Measurements from ENCODE around the gene DNPH1. TPM values are rescaled to one million over a fixed set of nuclear protein-coding genes. Genes with fewer than 3 reads are reported as not detected.

Gene DNPH1
- total and polyA plus RNA-seq, 9 of the 15 experiments (the other 6 are each of a cell fraction or from before 2014, with no cell fraction given): 7.3 to 300 (median 68.7) TPM

- no peak for TF ChIP-seq E2F1 (CRISPR knock-in tag; IDR thresholded peaks at IDR 0.05)
- TF ChIP-seq SRSF1 (IDR thresholded peaks at IDR 0.05; ENCODE audit: low read depth, low read length): no peak
- TF ChIP-seq BRD9 (IDR thresholded peaks at IDR 0.05; ENCODE audit: low read depth, partially characterized antibody): no peak
- TF ChIP-seq, protein P1, sequence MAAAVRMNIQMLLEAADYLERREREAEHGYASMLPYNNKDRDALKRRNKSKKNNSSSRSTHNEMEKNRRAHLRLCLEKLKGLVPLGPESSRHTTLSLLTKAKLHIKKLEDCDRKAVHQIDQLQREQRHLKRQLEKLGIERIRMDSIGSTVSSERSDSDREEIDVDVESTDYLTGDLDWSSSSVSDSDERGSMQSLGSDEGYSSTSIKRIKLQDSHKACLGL (CRISPR knock-in tag; IDR thresholded peaks at IDR 0.05; ENCODE audit: borderline replicate concordance, poor library complexity, severe bottlenecking): no peak
- no peak for TF ChIP-seq ZFPM2 (CRISPR knock-in tag; IDR thresholded peaks at IDR 0.05)
- TF ChIP-seq HDGF (IDR thresholded peaks at IDR 0.05): no peak
- no peak for TF ChIP-seq CUX1 (CRISPR knock-in tag; IDR thresholded peaks at IDR 0.05)
- no peak for TF ChIP-seq EP300 (IDR thresholded peaks at IDR 0.05; ENCODE audit: low read length)
- TF ChIP-seq C11orf30 (IDR thresholded peaks at IDR 0.05; ENCODE audit: low read depth): no peak
- TF ChIP-seq DIDO1 (tag; IDR thresholded peaks at IDR 0.05; ENCODE audit: low read depth): no peak
- TF ChIP-seq HNRNPLL (IDR thresholded peaks at IDR 0.05; ENCODE audit: low read depth, low read length, poor library complexity, severe bottlenecking): no peak
- TF ChIP-seq MYBL2 (IDR thresholded peaks at IDR 0.05; ENCODE audit: low read depth): no peak
- TF ChIP-seq MYBL2 (CRISPR knock-in tag; IDR thresholded peaks at IDR 0.05; ENCODE audit: borderline replicate concordance): no peak
- TF ChIP-seq HDAC6 (IDR thresholded peaks at IDR 0.05; ENCODE audit: low read depth, low read length): no peak
- no peak for TF ChIP-seq SUPT5H (IDR thresholded peaks at IDR 0.05)
- TF ChIP-seq ZNF165 (CRISPR knock-in tag; IDR thresholded peaks at IDR 0.05; ENCODE audit: borderline replicate concordance): no peak
- TF ChIP-seq TCF15 (CRISPR knock-in tag; IDR thresholded peaks at IDR 0.05): no peak
- TF ChIP-seq KAT7 (CRISPR knock-in tag; IDR thresholded peaks at IDR 0.05; ENCODE audit: borderline replicate concordance): no peak
- TF ChIP-seq FOXP1 (CRISPR knock-in tag; IDR thresholded peaks at IDR 0.05): no peak
Measured at GRCh38 chr6:43267619-43268354, 38.5 kb upstream of the DNPH1 start (continued).
